T-helper 2 cell treated with Interferon-gamma antibody and Interleukin-4, amounts not matched to agents 100 ng/mL and 5 ng/mL, for 36 hours (primary cell): ENCODE measurements around the gene TCERG1L. TPM values are rescaled to one million over a fixed set of nuclear protein-coding genes. Genes with fewer than 3 reads are reported as not detected.

ENCODE experiments used
- intact Hi-C: fragments of 100-400 bp; cut with micrococcal nuclease; formaldehyde crosslinking; loops from one replicate; pipeline ENCODE4 v1.15.1; 2023
- total RNA-seq: library from RNA; stranded (reverse); gene quantifications from 2 replicates; pipeline ENCODE4 v1.2.3, GENCODE V29; 2022

TCERG1L gene
- total RNA-seq, 1 donor from 2014 or later: not detected

- intact Hi-C loops: no loop called here
Observed at GRCh38 chr10:131230166-131230565, 81.4 kb downstream of the TCERG1L start.

GRCh38 chr10:131227163-131227740 is 84.3 kb downstream of the TCERG1L start:
- intact Hi-C loops: no loop called here

- intact Hi-C loops: no loop called here
Observed at GRCh38 chr10:131226446-131227162, 84.9 kb downstream of the TCERG1L start.

- intact Hi-C loops: no loop called here
Observed at GRCh38 chr10:131224106-131224505, 87.4 kb downstream of the TCERG1L start.

GRCh38 chr10:131223422-131223821 is 88.1 kb downstream of the TCERG1L start:
- intact Hi-C loops: no loop called here

- intact Hi-C loops: no loop called here
Observed at GRCh38 chr10:131222986-131223385, 88.5 kb downstream of the TCERG1L start.

- intact Hi-C loops: no loop called here
Observed at GRCh38 chr10:131221632-131222277, 89.8 kb downstream of the TCERG1L start.

- intact Hi-C loops: no loop called here
Observed at GRCh38 chr10:131220601-131221171, 90.8 kb downstream of the TCERG1L start.

GRCh38 chr10:131219955-131220489 is 91.5 kb downstream of the TCERG1L start:
- intact Hi-C loops: no loop called here

- intact Hi-C loops: no loop called here
Observed at GRCh38 chr10:131219584-131219886, 92.0 kb downstream of the TCERG1L start.

GRCh38 chr10:131218811-131219583 is 92.5 kb downstream of the TCERG1L start:
- intact Hi-C loops: no loop called here

GRCh38 chr10:131216681-131217230 is 94.8 kb downstream of the TCERG1L start:
- intact Hi-C loops: no loop called here

- intact Hi-C loops: no loop called here
Observed at GRCh38 chr10:131215776-131216175, 95.7 kb downstream of the TCERG1L start.

- intact Hi-C loops: no loop called here
Observed at GRCh38 chr10:131214521-131215244, 96.8 kb downstream of the TCERG1L start.

GRCh38 chr10:131213741-131214505 is 97.6 kb downstream of the TCERG1L start:
- intact Hi-C loops: no loop called here

GRCh38 chr10:131212763-131213325 is 98.7 kb downstream of the TCERG1L start:
- intact Hi-C loops: no loop called here

GRCh38 chr10:131211965-131212619 is 99.4 kb downstream of the TCERG1L start:
- intact Hi-C loops: no loop called here

GRCh38 chr10:131211559-131211958 is 100.0 kb downstream of the TCERG1L start:
- intact Hi-C loops: no loop called here

GRCh38 chr10:131211146-131211545 is 100.4 kb downstream of the TCERG1L start:
- intact Hi-C loops: no loop called here
